Neural cell (in vitro differentiated cells): ENCODE data around the gene DGKQ.

ENCODE experiments used
- CTCF ChIP-seq: fragments of 450-650 bp; IDR thresholded peaks from 2 replicates; pipeline ENCODE4 v1.5.1; 2014; ENCODE audit warnings: antibody characterized with exemption, mild to moderate bottlenecking, moderate library complexity; ENCODE audit not compliant: poor library complexity, severe bottlenecking
- EZH2 ChIP-seq: fragments of 200-600, 300-800 bp; shearing (Covaris generic), sonication (generic); IDR thresholded peaks from 2 replicates; pipeline ENCODE4 v1.6.1; 2014; ENCODE audit warnings: antibody characterized with exemption, low read length, borderline replicate concordance, mild to moderate bottlenecking; ENCODE audit not compliant: insufficient read depth, poor library complexity, severe bottlenecking

- no peak for TF ChIP-seq CTCF
- TF ChIP-seq EZH2: no peak
These were observed 9.8 kb downstream of the DGKQ start for GRCh38 chr4:963276-964225.
